Measurements from ENCODE around the gene TTC12.

GRCh38 chr11:113287801-113288200 is 26.6 kb upstream of the TTC12 start:
- TF ChIP-seq CTCF (IDR thresholded peaks at IDR 0.05; ENCODE audit: poor library complexity, severe bottlenecking) (no peak), SMC3 (conservative IDR thresholded peaks at IDR 0.05; ENCODE audit: poor library complexity) (no peak), EP300 (conservative IDR thresholded peaks at IDR 0.05; ENCODE audit: poor library complexity, severe bottlenecking) (no peak), RAD21 (conservative IDR thresholded peaks at IDR 0.05) (no peak), TAF1 (IDR thresholded peaks at IDR 0.05; ENCODE audit: low read depth) (no peak)
